ENCODE measurements around the gene TTC39B.

TTC39B gene

DNA sequence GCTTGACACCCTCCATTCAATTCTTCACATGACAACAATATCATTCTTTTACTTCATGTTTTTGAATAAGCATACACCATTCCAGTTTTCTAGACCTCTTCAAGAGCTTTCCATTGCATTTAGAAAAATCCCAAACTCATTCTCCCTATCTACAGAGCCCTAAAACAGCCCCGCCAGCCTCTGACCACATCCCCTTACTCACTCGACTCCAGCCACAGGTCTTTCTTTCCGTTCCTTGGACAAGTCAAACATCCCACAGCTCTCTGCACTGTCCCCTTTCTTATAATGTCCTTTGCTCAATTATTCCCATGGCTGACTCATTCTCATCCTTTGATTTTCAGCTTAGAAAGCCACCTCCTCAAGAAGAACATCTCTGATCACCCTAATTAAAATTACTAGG, 38.2 kb downstream of the TTC39B start:
- TF ChIP-seq CTCF (conservative IDR thresholded peaks at IDR 0.05; ENCODE audit: low read depth, low read length) = no peak
- no peak overlapping the region for H3K4me3 ChIP-seq (ENCODE audit: low read length)
- no peak for DNase-seq (ENCODE audit: low read depth)

- no peak for DNase-seq (ENCODE audit: low read depth)
- H3K4me3 ChIP-seq (ENCODE audit: low read length) = no peak overlapping the region
- TF ChIP-seq CTCF (conservative IDR thresholded peaks at IDR 0.05; ENCODE audit: low read depth, low read length) = no peak
Observed at GRCh38 chr9:15268317-15268716, 38.7 kb downstream of the TTC39B start.

DNA sequence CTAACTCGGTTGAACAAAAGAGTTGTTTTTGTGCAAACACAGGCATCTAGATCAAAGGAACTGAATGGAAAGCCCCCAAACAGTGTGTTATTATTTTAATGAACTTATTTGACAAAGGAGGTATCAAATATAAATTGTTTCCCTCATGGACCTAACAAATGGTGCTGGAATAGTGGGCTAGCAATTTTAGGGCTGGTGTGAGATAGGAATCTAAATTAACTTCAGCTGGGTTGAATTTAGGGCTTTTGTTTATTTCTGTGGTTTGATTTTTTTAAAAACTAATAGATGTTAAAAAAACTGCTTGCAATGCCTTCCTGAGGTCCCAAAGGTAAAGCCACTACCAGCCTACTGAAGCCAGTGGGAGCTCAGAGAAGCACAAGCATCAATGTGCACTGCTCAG, 42.1 kb downstream of the TTC39B start:
- no peak for TF ChIP-seq CTCF (conservative IDR thresholded peaks at IDR 0.05; ENCODE audit: low read depth, low read length)
- H3K4me3 ChIP-seq (ENCODE audit: low read length) = no peak overlapping the region
- DNase-seq (ENCODE audit: low read depth) = no peak

DNA sequence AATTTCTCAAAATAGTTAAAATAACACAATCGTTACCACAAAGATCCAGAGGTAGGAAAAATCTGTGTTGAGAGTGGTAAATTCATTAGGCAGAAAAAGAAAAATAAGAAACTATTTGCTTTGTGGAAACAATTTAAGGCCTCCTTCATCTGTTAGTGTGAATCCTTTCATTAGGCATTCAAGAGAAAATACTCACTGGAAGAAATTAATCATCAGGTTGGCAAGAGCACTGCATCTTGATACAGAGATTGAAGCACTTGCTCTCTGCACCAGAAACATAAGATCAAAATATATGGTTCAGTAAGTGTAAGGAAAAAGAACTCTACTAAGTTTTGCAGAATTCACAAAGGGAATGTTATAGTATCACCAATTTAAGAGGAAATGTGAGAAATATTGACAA, 44.4 kb downstream of the TTC39B start:
- no peak overlapping the region for H3K4me3 ChIP-seq (ENCODE audit: low read length)
- no peak for DNase-seq (ENCODE audit: low read depth)
- TF ChIP-seq CTCF (conservative IDR thresholded peaks at IDR 0.05; ENCODE audit: low read depth, low read length) = no peak

GRCh38 chr9:15256426-15256825, 50.6 kb downstream of the TTC39B start:
- no peak overlapping the region for H3K4me3 ChIP-seq (ENCODE audit: low read length)
- no peak for TF ChIP-seq CTCF (conservative IDR thresholded peaks at IDR 0.05; ENCODE audit: low read depth, low read length)
- DNase-seq (ENCODE audit: low read depth) = no peak

DNA sequence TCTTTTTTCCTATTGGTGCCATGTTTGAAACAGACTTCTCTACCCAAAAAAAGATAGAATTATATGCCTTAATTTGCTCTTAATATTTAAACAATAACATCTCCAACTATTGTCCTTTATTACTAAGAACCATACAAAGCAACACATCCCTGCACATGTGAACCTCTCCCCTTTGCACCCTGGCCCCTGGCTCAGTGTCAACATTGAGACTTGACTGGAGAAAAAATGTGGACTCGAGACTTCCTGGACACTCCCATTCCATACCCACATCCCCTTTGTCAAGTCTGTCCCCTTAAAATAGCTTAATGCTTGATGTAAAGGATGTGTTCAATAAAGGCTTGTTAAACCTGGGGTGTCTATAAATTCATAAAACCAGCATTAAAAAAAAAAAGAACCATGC, 53.2 kb downstream of the TTC39B start:
- DNase-seq (ENCODE audit: low read depth) = no peak
- no peak for TF ChIP-seq CTCF (conservative IDR thresholded peaks at IDR 0.05; ENCODE audit: low read depth, low read length)
- no peak overlapping the region for H3K4me3 ChIP-seq (ENCODE audit: low read length)

GRCh38 chr9:15253197-15253596, 53.8 kb downstream of the TTC39B start:
- TF ChIP-seq CTCF (conservative IDR thresholded peaks at IDR 0.05; ENCODE audit: low read depth, low read length) = no peak
- H3K4me3 ChIP-seq (ENCODE audit: low read length) = no peak overlapping the region
- DNase-seq (ENCODE audit: low read depth) = no peak
